Thoracic aorta (tissue), 2 donors: ENCODE data around the gene ARID3B. TPM values are rescaled to one million over a fixed set of nuclear protein-coding genes. Genes with fewer than 3 reads are reported as not detected.

Source experiments
- ATAC-seq: fragments of 150-250 bp; one replicate; pipeline ENCODE4 v1.8.0; 2017; ENCODE audit warnings: low read depth; ENCODE audit not compliant: insufficient number of reproducible peaks, low FRiP score
- DNase-seq: peaks from one replicate; pipeline ENCODE4 v3.0.0-alpha.2; 2020; ENCODE audit warnings: low spot score
- H3K27ac ChIP-seq, 2 donors: fragments of 200-600 bp; sonication (generic); 1 replicate in 1 of 2; 2 replicates in 1 of 2; pipeline ENCODE4 v1.5.1; 2016; ENCODE audit warnings: mild to moderate bottlenecking in 2 of 2, moderate library complexity in 2 of 2
- H3K27me3 ChIP-seq: fragments of 200-600 bp; sonication (generic); replicated peaks from 2 replicates; pipeline ENCODE4 v1.6.0; 2016; ENCODE audit warnings: mild to moderate bottlenecking; ENCODE audit not compliant: insufficient read depth
- H3K36me3 ChIP-seq: fragments of 200-600 bp; sonication (generic); one replicate; pipeline ENCODE4 v1.5.1; 2016
- H3K4me1 ChIP-seq, 2 donors: fragments of 200-600 bp; sonication (generic); 1 replicate in 1 of 2; 2 replicates in 1 of 2; pipeline versions ENCODE4 v1.5.1 to v1.6.0; 2016; ENCODE audit warnings: low read depth in 2 of 2, mild to moderate bottlenecking in 1 of 2; ENCODE audit not compliant: control insufficient read depth in 1 of 2
- H3K4me3 ChIP-seq: fragments of 200-600 bp; sonication (generic); 2 replicates; pipeline ENCODE4 v1.5.1; 2016; ENCODE audit warnings: mild to moderate bottlenecking
- H3K9me3 ChIP-seq: fragments of 200-600 bp; sonication (generic); 2 replicates; pipeline ENCODE4 v1.5.1; 2016
- CTCF ChIP-seq: fragments of 200-600 bp; sonication (generic); IDR thresholded peaks from one replicate; pipeline ENCODE4 v1.5.1; 2019; ENCODE audit warnings: antibody characterized with exemption
- total RNA-seq, 2 donors: library from RNA; depleted of rRNA; stranded (reverse); fragments of >200 nt; gene quantifications; one replicate each; pipeline versions ENCODE4 v1.1.0 to v1.2.3, GENCODE V29; 2016

Gene ARID3B
- total RNA-seq, 2 donors from 2014 or later = 8.9 to 15.0 TPM

- no peak overlapping the region for H3K4me3 ChIP-seq
- DNase-seq (no peak), ATAC-seq (no peak)
- no peak overlapping the region for H3K27ac ChIP-seq
- H3K27me3 ChIP-seq = no peaks in the 10 kb centered on the region
- no peaks in the 10 kb centered on the region for H3K9me3 ChIP-seq
- no peaks in the 10 kb centered on the region for H3K4me1 ChIP-seq
- peaks cover 19% of the 10 kb centered on the region for H3K36me3 ChIP-seq
- TF ChIP-seq CTCF = no peak
Observed at GRCh38 chr15:74578496-74578994, 37.5 kb downstream of the ARID3B start.

- H3K36me3 ChIP-seq = peaks cover 14% of the 10 kb centered on the region
- no peak overlapping the region for H3K27ac ChIP-seq
- no peaks in the 10 kb centered on the region for H3K4me1 ChIP-seq
- DNase-seq (no peak), ATAC-seq (no peak)
- no peaks in the 10 kb centered on the region for H3K27me3 ChIP-seq
- H3K4me3 ChIP-seq = no peak overlapping the region
- no peaks in the 10 kb centered on the region for H3K9me3 ChIP-seq
- TF ChIP-seq CTCF = no peak
Observed at GRCh38 chr15:74579001-74579400, 38.0 kb downstream of the ARID3B start.

- DNase-seq (no peak), ATAC-seq (no peak)
- no peak overlapping the region for H3K27ac ChIP-seq
- no peaks in the 10 kb centered on the region for H3K27me3 ChIP-seq
- peaks cover 6% of the 10 kb centered on the region for H3K36me3 ChIP-seq
- H3K4me3 ChIP-seq = no peak overlapping the region
- no peaks in the 10 kb centered on the region for H3K4me1 ChIP-seq
- TF ChIP-seq CTCF = no peak
- no peaks in the 10 kb centered on the region for H3K9me3 ChIP-seq
Observed at GRCh38 chr15:74580538-74581350, 39.7 kb downstream of the ARID3B start.

GRCh38 chr15:74584204-74584603 is 43.2 kb downstream of the ARID3B start:
- Histone ChIP-seq H3K36me3 (peaks cover 6% of the 10 kb centered on the region), H3K27ac (no peak overlapping the region), H3K9me3 (no peaks in the 10 kb centered on the region), H3K4me1 (peaks cover 9% of the 10 kb centered on the region in 2 donors), H3K4me3 (no peak overlapping the region), H3K27me3 (no peaks in the 10 kb centered on the region)
- DNase-seq (no peak), ATAC-seq (no peak)
- TF ChIP-seq CTCF = no peak

GRCh38 chr15:74584779-74585178 is 43.8 kb downstream of the ARID3B start:
- H3K36me3 ChIP-seq = peaks cover 7% of the 10 kb centered on the region
- no peak for DNase-seq
- H3K9me3 ChIP-seq = no peaks in the 10 kb centered on the region
- ATAC-seq = no peak
- no peaks in the 10 kb centered on the region for H3K27me3 ChIP-seq
- H3K4me3 ChIP-seq = no peak overlapping the region
- H3K4me1 ChIP-seq = peaks cover 10 to 11% of the 10 kb centered on the region in 2 donors
- no peak overlapping the region for H3K27ac ChIP-seq
- no peak for TF ChIP-seq CTCF
